HG02623 (cell line): Measurements from ENCODE around the gene STAP2.

Source experiments
- ATAC-seq: cut with Tn5 transposase; IDR thresholded peaks from one replicate; pipeline ENCODE4 v1.9.1; 2021; ENCODE audit warnings: moderate library complexity; ENCODE audit not compliant: unreplicated experiment

The STAP2 gene

DNA sequence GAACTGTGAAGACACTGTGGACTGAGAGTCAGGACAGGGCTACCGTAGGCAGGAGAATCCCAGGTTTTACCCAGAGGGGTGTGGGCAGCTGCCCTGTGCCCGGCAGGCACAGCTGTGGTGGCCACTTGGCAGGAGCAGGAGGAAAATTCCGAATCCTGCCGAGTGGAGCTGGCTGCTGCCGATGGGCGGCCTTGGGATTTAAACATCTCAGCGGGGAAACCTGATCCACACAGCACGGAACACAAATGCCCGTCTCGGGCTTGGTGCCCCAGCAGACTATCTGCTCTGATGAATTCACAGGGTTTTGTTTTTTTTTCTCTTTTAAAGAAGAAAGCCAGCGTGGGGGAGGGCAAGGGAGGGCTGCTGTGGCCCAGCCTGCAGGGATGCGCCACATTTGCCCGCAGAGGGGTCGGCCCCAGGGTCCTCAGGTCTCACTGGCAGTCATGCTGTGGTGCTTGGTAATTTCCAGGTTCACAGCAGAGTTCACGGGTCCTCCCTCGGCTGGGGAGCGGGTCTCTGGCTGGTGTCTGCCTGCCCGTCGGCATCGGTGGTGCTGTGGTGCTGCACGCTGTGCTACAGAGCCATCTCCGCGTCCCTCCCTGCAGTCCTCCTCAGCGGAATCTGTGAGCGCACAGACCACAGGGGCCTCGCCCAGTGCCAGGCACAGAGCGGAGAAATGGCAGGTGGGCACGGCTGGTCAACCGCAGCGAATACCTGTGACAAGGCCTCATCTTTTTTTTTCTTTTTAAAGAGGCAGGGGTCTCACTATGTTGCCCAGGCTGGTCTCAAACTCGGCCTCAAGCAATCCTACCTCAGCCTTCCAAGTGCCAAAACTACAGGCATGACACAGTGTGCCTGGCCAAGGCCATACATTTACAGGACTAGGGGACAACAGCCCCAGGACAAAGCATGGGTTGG lies 32.9 kb upstream of the STAP2 start:
- no peak for ATAC-seq

DNA sequence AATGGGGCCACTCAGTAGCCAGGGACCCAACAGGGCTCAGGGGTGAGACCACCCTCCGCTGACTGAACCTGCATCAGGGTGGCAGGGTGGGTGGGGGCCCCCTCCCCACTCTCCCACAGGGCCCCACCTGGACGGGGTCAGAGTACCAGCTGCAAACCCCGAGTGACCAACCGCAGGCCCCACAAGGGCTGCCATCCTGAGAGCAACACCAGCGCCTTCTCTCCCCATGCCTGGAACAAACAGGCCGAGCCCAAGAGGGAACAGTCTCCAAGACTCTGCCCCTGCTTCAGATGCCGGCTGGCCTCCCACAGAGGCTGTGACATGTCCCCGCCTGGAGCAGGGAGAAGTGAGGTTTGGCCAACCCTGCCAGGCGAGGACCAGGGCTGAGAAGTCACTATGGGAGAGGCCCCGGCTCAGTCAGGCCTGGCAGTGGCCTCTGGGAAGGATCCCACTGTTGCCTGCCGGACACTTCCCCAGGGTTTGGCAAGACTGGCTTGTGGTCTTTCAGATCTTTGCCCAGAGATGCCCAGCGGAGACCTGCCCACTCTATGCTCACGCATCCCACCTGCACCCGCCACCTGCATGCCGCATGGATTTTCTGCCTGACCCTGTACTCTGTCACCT lies 31.9 kb upstream of the STAP2 start:
- no peak for ATAC-seq

DNA sequence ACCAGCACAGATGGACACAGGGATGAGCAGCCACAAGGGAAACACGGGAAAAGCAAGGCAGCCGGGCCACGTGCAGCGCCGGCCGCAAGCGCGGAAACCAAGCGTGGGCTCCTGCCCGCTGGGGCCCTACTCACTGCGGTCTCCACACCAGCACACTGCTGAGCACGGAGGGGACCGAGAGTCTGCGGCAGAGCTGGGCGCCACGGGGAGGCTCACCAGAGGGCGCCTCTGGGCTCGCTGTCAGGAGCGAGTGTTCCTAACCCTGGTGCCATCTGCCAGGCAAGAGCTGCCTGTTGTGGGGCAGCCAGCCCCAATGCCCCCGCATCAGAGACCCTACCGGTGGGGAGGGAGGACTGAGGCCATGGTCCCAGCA lies 31.2 kb upstream of the STAP2 start:
- peak; percentile 34 for ATAC-seq

DNA sequence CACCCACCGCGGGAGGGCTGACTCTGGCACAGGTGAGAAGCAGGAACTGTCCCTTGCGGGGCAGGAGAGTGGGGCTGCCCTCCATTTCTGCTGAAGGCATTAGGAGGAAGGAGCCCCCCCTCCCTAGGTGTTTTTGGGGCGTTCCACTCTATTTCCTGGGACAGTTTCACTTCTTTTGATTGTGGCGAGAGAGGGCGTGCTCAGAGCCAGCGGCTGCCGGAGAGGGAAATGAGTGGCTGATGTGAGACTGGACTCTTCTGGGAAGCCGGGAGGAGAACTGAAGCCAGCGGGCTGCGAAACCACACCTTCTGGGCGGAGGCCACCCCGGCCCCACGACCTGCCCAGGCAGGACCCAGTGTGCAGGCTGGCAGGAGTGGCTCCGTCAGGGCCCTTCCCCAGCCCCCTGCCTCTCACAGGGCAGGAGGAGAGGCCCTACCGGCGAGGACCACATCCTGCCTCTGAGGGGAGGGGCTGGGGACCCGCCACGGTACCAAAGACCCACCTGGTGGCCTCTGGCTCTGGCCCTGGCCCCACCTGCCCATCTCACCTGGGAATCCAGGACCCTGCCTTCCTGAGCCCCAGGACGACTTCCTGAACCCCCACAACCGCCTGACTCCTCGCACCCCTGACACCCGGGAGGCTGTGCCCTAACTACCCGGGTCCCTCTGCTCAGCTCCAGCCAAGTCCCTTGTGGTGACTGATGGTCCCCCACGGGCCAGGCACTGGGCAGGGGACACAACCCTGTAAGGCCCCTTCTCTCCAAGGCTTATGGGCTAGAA lies 30.7 kb upstream of the STAP2 start:
- peak; percentile 41 for ATAC-seq

DNA sequence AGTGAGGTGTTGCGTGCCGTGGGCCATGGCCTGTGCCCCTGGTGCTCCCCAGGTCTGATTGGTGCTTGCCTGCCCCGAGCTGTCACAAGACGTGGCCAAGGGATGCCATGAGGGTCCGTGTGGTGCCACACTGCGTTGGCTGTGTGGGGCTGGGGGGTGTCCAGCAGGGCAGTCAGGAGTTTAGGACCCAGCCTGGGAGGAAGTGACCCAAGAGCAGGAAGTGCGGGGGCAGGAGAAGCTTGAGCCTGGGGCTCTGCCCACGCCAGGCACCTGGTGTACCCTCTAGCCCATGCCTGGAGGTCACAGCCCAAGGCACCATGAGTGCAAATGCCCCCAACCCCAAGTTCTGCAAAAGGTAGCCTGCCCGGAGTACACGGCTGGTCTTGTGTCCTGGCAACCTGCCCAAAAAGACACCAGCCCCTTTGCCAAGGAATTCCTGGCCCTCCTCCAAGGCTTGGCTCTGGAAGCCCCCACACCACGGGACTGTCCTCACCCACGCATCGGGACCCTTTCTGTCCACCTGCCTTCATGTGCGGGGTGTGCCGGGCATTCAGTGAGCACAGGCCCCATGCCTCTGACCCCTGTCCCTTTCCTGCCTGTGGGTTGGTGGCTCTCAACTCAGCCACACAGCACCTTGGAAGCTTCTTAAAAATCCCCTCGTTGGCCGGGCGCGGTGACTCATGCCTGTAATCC lies 29.6 kb upstream of the STAP2 start:
- no peak for ATAC-seq

DNA sequence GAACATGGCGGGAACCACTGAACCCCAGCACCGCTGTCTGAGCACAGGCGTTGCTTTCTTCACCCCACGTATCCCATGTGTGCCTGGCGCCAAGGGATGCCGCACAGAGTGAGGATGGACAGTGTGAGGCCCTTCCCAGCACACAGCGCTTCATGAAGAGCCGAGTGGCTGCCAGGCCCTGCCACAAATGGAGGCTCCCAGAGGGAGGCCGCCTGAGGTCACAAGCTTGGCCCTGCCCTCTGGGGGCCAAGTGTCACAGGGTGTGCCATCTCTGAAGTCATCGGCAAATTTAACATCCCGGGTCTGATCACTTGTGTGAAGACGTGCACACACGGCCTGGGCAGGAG lies 29.1 kb upstream of the STAP2 start:
- ATAC-seq: no peak

DNA sequence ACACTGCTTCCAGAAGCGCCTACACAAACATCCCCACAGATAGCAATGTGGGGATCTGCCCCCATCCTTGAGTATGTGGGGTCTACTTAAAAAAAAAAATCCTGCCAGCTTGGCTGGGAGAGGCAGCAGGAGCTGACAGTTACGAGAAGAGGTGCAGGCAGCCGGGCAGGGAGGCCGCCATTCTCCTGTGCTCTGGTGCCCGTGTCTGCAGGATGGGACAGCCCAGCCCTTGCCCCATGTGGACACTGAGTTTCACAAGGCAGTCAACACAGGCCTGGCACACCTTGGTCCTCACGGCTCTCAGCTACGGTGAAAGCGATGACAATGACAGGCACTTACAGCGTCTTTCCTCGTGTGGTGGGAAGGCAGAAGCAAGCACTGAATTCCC lies 28.7 kb upstream of the STAP2 start:
- no peak for ATAC-seq

DNA sequence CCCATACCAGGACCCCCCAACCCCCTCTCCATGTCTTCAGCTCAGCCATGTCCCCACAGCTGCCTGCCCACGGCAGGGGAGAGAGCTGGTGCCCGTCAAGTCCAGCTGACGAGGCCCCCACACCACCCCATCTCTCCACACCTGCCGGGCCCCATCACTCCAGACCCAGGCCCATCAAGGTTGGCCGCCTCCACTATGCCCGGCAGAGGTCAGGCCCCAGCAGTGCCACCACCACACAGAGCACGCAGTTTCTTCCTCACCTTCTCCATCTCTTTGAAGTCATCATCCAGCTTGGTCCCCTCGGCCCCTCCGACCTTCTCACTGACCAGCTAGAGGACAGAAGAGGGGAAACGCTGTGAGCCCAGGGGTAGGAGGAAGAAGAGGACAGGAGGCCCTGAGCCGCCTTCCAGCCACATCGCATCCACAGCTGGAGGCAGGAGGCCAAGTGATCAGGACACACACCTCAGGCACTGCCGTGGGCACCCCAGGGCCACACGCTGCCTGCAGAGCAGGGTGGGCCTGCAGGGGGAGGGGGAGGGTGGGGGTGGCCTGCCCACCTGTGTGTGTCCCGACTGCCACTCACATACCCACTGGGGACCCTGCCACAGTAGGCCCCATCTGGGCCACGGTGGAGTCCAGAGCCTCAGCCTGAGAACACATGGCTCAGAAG lies 28.2 kb upstream of the STAP2 start:
- no peak for ATAC-seq

DNA sequence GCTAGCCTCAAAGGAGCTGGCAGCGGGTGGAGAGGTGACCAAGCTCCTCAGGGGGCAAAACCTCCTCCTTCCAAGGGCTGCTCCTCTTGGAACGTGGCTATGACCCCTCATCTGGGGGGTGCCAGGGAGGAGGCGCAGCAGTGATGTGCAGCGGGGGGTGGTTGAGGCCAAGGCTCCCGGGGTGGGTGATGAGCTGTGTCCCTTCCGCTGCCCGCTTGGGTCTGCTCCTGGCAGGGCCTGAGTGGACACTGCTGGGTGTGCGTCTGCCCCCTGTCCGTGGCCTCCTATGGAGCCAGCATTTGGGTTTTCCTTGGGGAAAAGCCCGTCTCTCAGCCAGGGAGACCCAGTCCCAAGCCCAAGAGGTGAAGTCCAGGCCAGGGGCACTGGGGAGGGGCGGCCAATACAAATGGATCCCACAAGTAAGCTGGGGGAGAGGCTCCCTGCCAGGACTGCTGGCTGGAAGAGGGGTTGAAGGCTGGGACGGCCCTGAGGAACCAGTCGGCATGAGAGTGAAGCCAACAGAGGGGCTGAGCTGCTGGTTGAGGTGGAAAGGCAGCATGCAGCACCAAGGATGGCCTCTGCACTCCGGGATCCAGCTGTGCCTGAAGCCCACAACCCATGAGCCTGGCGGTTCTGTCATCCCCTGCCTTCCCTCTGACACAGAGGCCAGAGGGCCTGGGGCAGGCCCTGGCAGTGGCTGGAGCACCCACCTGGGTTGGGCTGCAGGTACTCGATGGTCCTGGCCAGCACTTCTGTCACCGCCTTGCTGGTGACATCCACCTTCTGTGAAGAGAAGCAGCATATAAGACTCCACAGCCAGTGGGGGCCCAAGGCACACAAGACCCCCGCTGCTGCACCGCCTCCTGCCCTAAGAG lies 27.4 kb upstream of the STAP2 start:
- ATAC-seq: no peak

DNA sequence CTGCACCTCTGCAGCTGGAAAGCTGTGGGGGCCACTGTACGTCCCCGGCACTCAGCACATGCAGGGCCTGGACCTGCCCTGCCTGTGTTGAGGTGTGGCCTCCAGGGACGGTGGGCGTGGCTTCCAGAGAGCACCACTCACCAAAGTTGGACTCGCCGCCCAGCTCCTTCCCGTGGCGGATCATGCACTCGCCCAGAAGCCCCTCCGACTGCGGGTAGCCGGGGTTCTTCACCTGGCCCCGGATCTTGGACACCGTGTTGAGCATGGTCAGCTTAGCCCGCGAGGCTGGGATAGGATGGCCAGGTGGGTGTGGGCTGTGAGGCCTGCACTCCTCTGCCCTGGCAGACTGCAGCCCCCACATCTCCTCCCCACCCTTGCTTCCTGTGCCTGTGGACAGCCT lies 26.7 kb upstream of the STAP2 start:
- ATAC-seq: no peak

DNA sequence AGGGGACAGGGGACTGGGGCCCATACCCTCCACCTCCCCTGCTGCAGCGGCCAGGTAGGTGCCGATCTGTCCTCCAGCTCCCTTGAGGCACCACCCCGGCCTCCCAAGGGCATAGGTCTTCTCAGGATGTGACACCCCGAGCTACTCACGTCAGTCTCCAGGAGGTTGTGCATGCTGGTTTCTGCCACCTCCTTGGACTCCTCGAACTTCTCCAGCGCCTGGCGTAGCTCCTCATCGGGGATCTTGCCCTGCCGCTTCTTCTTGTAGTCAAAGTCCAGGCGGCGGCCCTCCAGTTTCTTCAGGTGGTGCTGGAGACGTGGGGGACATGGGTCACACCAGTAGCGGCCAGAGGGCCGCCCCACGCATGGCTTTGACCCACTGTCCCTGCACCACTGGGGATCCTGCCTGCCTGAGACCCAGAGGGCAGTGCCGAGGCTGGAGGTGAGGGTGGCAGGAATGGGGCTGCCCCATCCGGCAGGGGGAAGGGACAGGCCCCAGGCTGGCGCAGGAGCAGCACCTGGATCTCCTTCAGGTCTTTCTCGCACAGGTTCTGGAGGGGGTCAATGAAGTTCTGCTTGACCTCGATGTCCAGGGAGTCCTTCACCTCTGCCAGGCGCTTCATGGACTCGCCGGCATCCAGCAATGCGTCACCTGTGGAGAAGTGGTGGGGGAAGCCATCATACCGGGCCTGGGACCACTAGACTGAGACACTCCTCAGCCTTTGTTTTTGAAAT lies 25.1 kb upstream of the STAP2 start:
- ATAC-seq: no peak

DNA sequence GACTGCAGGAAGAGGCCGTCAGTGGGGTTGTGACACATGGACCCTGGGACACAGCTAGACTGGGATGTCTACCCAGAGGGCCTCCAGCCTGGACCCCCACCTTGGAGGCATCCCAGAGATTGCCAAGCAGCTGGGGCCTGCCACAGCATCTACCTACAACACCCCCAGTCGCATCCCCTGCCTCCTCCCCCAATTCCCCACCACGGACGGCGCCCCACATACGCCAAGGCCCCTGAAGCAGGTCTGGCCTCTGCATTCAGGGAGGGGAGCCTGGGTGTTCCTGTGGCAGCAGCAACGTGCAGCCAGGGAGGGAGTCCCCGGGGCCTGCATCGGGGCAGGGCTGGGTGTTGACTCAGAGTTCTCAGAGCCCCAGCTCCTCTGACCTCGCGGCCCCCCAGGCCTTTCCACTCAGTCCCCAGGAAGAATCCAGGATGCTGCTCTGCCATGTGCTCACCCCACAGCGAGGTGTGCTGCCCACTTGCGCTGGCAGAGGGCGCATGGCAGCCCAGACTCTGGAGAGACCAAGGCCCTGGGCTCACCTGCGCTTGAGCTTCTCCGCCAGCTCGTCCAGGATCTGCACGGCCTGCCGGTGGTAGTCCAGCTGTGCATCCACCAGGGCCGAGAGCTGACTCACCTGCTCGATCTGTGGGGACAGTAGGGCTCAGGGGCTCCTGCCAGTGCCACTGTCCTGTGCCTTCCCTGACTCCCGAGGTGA lies 24.4 kb upstream of the STAP2 start:
- no peak for ATAC-seq

DNA sequence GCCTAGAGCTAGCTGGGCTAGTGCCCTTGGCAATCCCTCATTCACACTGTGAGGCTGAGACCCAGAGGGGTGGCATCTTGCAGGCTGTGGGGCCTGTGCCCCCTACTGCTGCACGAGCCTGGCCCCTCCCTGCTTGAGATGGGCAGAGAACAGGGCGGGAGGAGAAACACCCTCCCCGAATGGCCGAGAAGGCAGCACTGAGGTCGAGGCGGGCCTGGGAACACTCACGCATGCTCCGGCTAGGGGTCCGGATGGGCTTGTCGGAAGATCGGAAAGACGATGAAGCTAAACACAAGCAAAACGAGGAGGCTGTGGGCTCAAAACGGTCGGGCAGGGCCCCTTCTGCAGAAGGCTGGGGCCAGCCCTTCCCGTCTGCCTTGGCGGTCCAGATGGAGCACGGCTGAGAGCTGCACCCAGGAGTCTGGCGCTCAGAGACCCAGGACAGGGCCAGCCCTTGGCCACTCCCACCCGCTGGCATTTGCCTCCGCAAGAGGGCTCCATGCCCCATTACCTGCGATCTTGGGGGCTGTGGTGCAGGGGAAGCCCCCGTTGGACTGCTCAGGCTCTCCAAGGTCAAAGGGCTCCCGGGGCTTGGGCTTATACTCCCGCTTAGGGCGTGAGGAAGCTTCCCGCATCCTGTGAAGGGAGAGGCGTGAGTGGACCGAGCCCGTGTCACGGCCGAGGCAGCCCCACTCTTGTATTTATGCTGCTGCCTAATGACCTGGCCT lies 23.6 kb upstream of the STAP2 start:
- no peak for ATAC-seq

DNA sequence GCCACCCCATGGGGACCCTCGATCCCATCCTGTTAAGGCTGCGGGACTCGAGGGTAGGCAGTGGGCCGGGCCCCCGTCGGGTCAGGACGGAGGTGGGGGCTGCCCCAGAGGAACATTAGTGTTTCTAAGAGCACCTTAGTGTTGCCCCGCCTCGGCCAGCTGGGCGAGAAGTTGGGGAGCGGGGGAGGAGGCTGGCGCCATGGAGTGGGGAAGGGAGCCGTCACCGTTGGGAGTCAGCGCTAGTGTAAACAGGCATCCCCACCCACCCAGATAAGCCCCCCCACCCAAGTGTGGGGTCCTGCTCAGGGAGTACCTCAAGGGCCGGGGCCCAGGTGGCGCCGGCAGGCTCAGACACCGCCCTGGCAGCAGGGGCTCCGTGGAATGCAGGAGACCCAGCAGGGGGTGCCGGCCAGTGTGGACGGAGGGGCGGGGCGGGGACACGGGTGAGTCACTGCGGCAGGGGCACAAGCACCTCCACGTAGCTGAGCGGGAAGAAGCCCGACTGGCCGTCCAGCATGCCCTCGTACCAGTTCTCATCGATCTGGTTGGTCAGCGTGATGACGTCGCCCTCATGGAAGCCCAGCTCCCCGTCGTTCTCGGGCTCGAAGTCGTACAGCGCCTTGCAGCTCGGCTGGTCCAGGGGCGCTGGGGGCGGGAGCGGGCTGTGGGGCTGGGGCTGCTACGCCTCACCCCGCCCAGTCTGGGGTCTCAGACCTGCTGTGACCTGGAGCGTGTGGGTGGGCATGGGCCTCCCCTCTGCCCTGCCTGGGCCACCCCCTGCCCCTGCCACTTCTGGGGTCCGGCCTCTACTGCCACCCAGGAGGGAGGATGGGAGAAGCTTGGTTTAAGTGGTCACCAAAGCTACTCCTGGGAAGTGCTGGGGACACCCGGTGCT lies 22.8 kb upstream of the STAP2 start:
- no peak for ATAC-seq

DNA sequence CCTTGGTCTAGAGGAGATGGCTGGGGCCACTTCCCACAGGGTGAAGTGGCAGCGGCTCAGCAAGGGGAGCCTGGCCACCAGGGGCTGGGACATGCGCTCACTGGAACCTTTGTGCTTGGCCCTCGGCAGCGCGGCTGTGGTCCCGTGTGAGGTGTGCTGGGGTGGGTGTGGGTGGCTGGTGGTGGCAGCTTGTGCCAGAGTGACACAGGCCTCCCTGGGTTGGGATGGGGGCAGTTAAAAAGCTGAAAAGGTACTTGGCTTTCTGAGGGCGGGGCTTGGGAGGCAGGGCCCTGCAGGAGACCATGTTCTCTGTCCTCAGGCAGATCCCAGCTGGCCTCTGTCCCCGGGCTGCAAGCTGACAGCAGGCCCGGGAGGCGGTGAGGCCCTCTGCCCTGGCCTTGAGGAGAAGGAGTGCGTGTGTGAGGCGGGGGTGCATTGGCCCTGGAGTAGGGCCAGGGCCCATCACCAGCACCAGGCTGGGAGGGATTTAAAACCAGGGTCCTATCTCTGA lies 22.1 kb upstream of the STAP2 start:
- no peak for ATAC-seq

DNA sequence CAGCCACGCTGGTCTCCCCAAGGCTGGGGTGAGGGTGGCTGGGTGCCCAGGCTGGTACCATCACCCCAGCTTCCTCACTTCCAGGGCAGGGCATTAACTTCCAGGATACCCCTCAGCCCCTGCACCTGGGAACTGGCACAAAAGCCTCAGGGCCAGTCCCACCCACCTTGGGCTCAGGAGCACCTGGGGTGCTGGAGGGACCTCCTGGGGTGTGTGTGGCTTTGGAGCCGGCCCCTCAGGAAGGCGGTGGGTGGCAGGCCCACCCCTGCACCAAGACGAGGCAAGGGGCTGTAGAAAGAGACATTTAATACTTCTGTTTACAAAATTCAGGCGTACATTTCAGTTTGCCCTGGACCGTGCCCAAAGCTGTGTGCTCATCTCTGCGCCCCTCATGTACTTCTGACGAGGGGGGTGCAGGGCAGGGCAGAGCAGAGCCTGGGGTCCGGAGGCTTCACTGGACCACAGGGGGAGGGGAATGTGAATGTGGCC lies 21.5 kb upstream of the STAP2 start:
- no peak for ATAC-seq

DNA sequence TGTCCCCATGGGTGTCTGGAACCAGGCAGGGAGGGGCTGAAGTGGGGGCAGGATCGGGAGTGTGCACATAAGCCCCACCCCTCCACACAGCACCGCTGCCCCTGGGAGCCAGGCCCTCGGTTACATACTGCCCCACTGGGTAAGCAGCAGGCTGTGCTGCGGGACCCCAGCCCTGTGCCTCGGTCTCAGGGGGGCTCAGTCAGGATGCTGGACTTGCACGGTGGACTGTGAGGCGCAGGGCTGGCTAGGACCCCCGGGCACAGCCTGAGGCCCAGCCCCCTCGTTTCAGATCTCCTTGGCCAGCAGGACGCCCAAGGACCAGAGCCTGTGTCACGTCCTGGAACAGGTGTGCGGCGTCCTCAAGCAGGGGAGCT lies 21.0 kb upstream of the STAP2 start:
- no peak for ATAC-seq
